Liver (tissue), 9 donors: ENCODE results near the gene KCNJ12. TPM values are rescaled to one million over a fixed set of nuclear protein-coding genes. Genes with fewer than 3 reads are reported as not detected.
"Not testable (repeated sequence)": the region's sequence is repeated elsewhere in the genome, so short reads cannot be mapped to it uniquely, and the experiment has no call there.

Experiments
- DNase-seq: peaks from one replicate; pipeline ENCODE4 v3.0.0-alpha.2; 2017; ENCODE audit warnings: low spot score
- H3K27ac ChIP-seq, 2 donors: one replicate each; pipeline ENCODE4 v1.7.0; 2013; ENCODE audit warnings: inconsistent platforms in 2 of 2, low read length in 2 of 2, control low read depth in 1 of 2, low read depth in 1 of 2, mild to moderate bottlenecking in 1 of 2
- H3K27me3 ChIP-seq, 4 donors: one replicate each; pipeline versions ENCODE4 v1.6.1 to v1.7.0; 2013; ENCODE audit warnings: low read length in 3 of 4, inconsistent platforms in 1 of 4, mild to moderate bottlenecking in 1 of 4, moderate library complexity in 1 of 4; ENCODE audit not compliant: control insufficient read depth in 4 of 4, insufficient read depth in 4 of 4
- H3K36me3 ChIP-seq, 4 donors: one replicate each; pipeline versions ENCODE4 v1.6.1 to v1.7.0; 2013; ENCODE audit warnings: low read length in 3 of 4, mild to moderate bottlenecking in 3 of 4, low read depth in 1 of 4, moderate library complexity in 1 of 4; ENCODE audit not compliant: control insufficient read depth in 4 of 4, insufficient read depth in 3 of 4
- H3K4me1 ChIP-seq, 4 donors: one replicate each; pipeline versions ENCODE4 v1.6.1 to v1.7.0; 2013; ENCODE audit warnings: low read length in 3 of 4, mild to moderate bottlenecking in 3 of 4, moderate library complexity in 1 of 4; ENCODE audit not compliant: control insufficient read depth in 4 of 4, insufficient read depth in 4 of 4
- H3K4me3 ChIP-seq, 3 donors: one replicate each; pipeline versions ENCODE4 v1.6.1 to v1.7.0; 2013; ENCODE audit warnings: low read length in 3 of 3, control low read depth in 1 of 3, low read depth in 1 of 3, mild to moderate bottlenecking in 1 of 3
- H3K9ac ChIP-seq, 2 donors: one replicate each; pipeline ENCODE4 v1.7.0; 2013; ENCODE audit warnings: low read length in 2 of 2, mild to moderate bottlenecking in 2 of 2, moderate library complexity in 2 of 2, control low read depth in 1 of 2, low read depth in 1 of 2
- H3K9me3 ChIP-seq, 4 donors: one replicate each; pipeline versions ENCODE4 v1.6.1 to v1.7.0; 2013; ENCODE audit warnings: low read length in 3 of 4; ENCODE audit not compliant: control insufficient read depth in 4 of 4
- EGR1 ChIP-seq, 2 donors: IDR thresholded peaks; 2 replicates each; pipeline ENCODE4 v1.6.1; 2016 to 2018; ENCODE audit warnings: antibody characterized with exemption in 2 of 2, low read depth in 2 of 2
- FOXA1 ChIP-seq: IDR thresholded peaks from 2 replicates; pipeline ENCODE4 v1.6.1; 2016; ENCODE audit warnings: antibody characterized with exemption
- FOXA2 ChIP-seq: IDR thresholded peaks from 2 replicates; pipeline ENCODE4 v1.6.1; 2016; ENCODE audit warnings: antibody characterized with exemption
- GABPA ChIP-seq, 2 donors: IDR thresholded peaks in 1 of 2; conservative IDR thresholded peaks in 1 of 2; 2 replicates each; pipeline ENCODE4 v1.6.1; 2016; ENCODE audit warnings: antibody characterized with exemption in 2 of 2, mild to moderate bottlenecking in 1 of 2, moderate library complexity in 1 of 2
- JUND ChIP-seq, 2 donors: IDR thresholded peaks; 2 replicates each; pipeline ENCODE4 v1.6.1; 2016; ENCODE audit warnings: antibody characterized with exemption in 2 of 2
- NR2F2 ChIP-seq: IDR thresholded peaks from 2 replicates; pipeline ENCODE4 v1.6.1; 2016; ENCODE audit warnings: antibody characterized with exemption
- RAD21 ChIP-seq, 2 donors: IDR thresholded peaks; 2 replicates each; pipeline ENCODE4 v1.6.1; 2016; ENCODE audit warnings: antibody characterized with exemption in 2 of 2, mild to moderate bottlenecking in 2 of 2
- RXRA ChIP-seq, 2 donors: IDR thresholded peaks; 2 replicates each; pipeline ENCODE4 v1.6.1; 2017 to 2018; ENCODE audit warnings: antibody characterized with exemption in 2 of 2, mild to moderate bottlenecking in 1 of 2
- SP1 ChIP-seq: IDR thresholded peaks from 2 replicates; pipeline ENCODE4 v1.6.1; 2018; ENCODE audit warnings: antibody characterized with exemption, mild to moderate bottlenecking
- TAF1 ChIP-seq: conservative IDR thresholded peaks from 2 replicates; pipeline ENCODE4 v1.6.1; 2016; ENCODE audit warnings: antibody characterized with exemption, mild to moderate bottlenecking
- YY1 ChIP-seq: IDR thresholded peaks from 2 replicates; pipeline ENCODE4 v1.6.1; 2016; ENCODE audit warnings: antibody characterized with exemption, mild to moderate bottlenecking
- WGBS: extraction: QIAGEN DNeasy Blood & Tissue Kit; methylation state at CpG from one replicate; pipeline ENCODE4 v1.1.7; 2013; 5-methylcytosine and 5-hydroxymethylcytosine counted together
- polyA plus RNA-seq, 2 donors: library from polyadenylated mRNA; stranded (reverse) in 1 of 2; unstranded in 1 of 2; fragments of 200-250 nt in 1 of 2; fragments of >200 nt in 1 of 2; fragmentation: Nextera tagmentation in 1 of 2; extraction: Ambion mirVana in 1 of 2; gene quantifications; one replicate each; pipeline versions ENCODE4 v1.2.1 to v1.2.3, GENCODE V29; 2013 to 2015
- total RNA-seq, 2 donors: library from RNA; depleted of rRNA; stranded (reverse); fragments of >200 nt; gene quantifications; one replicate each; pipeline ENCODE4 v1.2.3, GENCODE V29; 2014
- TF ChIP-seq, protein P1 (sequence below): fragments of 150-350 bp; IDR thresholded peaks from 2 replicates; pipeline ENCODE4 v1.5.1; 2017; ENCODE audit warnings: improper control_type of control experiment, low read depth, low read length; ENCODE audit not compliant: missing input control
- TF ChIP-seq, protein P2 (sequence below): IDR thresholded peaks from 2 replicates; pipeline ENCODE4 v1.6.1; 2016; ENCODE audit warnings: antibody characterized with exemption
- donor health status: healthy.
- donor health status: healthy.
- donor health status: healthy.
- donor health status: healthy.
- donor health status: healthy.

KCNJ12 gene
- total and polyA plus RNA-seq, 4 donors = 0.25 to 0.67 (median 0.38) TPM

DNA sequence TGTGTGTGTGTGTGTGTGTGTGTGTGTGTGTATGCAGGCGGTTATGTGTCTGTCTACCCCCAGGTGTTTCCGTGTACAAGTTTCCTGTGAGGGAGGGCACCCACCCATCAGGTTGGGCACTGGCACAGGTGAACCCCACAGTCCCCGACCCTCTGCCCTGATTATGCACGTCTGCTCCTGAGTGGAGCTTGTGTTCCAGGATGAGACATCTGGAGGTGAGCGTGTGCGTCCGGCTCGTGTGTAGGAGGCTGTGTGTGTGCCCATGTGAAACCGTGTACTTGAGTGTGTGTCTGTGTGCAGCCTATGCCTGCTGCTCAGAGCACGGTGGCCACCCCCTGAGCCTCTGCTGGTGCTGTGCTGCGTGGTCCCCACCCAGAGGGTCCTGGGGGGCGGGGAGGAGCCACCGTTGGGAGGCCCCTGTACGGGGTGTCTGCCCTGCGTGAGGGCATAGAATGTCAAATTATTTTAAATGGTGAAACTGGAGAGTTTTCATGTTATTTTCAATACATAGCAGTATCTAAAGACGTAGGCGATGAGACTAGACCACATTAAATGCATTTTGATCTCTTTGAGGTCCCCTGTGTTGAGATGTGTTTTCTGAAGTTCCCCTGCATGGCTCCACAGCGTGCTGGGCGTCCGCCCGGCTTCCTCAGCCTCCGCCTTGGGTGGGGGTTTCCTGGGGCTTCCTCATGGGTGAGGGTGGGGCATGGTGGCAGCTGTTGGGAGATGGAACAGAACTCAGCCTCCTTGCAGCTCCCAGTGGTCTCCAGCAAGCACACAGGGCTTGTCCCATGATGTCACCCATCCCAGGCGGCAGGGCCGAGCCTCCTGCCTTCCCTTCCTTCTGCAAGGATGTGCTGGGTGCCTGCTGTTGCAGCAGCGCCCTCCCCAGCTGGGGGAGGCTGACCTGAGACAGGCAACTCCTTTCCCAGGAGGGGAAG is 43.4 kb downstream of the KCNJ12 start (continued):
- TF ChIP-seq, protein P1, sequence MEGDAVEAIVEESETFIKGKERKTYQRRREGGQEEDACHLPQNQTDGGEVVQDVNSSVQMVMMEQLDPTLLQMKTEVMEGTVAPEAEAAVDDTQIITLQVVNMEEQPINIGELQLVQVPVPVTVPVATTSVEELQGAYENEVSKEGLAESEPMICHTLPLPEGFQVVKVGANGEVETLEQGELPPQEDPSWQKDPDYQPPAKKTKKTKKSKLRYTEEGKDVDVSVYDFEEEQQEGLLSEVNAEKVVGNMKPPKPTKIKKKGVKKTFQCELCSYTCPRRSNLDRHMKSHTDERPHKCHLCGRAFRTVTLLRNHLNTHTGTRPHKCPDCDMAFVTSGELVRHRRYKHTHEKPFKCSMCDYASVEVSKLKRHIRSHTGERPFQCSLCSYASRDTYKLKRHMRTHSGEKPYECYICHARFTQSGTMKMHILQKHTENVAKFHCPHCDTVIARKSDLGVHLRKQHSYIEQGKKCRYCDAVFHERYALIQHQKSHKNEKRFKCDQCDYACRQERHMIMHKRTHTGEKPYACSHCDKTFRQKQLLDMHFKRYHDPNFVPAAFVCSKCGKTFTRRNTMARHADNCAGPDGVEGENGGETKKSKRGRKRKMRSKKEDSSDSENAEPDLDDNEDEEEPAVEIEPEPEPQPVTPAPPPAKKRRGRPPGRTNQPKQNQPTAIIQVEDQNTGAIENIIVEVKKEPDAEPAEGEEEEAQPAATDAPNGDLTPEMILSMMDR = no peak
- TF ChIP-seq NR2F2 (no peak), SP1 (no peak), EGR1 (IDR thresholded peaks at IDR 0.05; ENCODE audit: low read depth in 2 of 2) (no peak), TAF1 (no peak), GABPA (IDR thresholded peaks at IDR 0.05 in 1 of 2, conservative IDR thresholded peaks at IDR 0.05 in 1 of 2) (no peak), FOXA2 (no peak), RXRA (IDR thresholded peaks at IDR 0.05) (no peak), RAD21 (IDR thresholded peaks at IDR 0.05) (no peak), YY1 (no peak), JUND (IDR thresholded peaks at IDR 0.05) (no peak), FOXA1 (no peak)
- TF ChIP-seq, protein P2, sequence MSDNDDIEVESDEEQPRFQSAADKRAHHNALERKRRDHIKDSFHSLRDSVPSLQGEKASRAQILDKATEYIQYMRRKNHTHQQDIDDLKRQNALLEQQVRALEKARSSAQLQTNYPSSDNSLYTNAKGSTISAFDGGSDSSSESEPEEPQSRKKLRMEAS = no peak

DNA sequence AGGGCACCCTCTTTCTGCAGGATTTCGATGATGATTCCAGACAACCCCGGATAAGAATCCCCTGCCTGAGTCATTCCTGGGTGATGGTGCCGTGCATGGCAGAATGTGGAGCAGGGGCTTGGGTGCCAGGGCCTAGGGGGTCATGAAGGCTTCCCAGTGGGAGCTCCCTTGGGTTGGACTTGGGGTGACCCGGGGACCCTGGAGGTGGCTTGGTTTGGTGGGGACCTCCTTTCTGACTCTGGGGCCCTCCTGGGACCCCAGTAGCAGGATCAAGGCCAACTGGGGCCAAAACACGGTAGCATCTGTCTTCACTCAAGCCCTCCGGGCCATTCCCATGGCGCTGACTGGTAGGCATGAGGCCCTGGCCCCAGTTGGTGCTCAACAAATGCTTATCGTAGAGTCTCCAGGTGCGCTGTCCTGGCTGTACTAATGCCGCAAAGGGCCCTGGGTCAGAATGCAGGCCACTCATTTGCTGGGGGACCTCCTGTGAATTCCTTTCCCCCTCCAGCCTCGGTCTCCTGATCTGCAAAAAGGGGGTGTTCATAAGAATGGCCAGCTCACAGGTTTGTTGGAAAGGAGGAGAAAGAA is 44.4 kb downstream of the KCNJ12 start:
- not testable (repeated sequence) for H3K4me1 ChIP-seq, H3K9me3 ChIP-seq, H3K4me3 ChIP-seq, H3K27me3 ChIP-seq, DNase-seq, H3K9ac ChIP-seq, H3K27ac ChIP-seq, H3K36me3 ChIP-seq
- 76% methylated on average over 11 of the region's 11 CpGs for whole genome bisulfite sequencing

DNA sequence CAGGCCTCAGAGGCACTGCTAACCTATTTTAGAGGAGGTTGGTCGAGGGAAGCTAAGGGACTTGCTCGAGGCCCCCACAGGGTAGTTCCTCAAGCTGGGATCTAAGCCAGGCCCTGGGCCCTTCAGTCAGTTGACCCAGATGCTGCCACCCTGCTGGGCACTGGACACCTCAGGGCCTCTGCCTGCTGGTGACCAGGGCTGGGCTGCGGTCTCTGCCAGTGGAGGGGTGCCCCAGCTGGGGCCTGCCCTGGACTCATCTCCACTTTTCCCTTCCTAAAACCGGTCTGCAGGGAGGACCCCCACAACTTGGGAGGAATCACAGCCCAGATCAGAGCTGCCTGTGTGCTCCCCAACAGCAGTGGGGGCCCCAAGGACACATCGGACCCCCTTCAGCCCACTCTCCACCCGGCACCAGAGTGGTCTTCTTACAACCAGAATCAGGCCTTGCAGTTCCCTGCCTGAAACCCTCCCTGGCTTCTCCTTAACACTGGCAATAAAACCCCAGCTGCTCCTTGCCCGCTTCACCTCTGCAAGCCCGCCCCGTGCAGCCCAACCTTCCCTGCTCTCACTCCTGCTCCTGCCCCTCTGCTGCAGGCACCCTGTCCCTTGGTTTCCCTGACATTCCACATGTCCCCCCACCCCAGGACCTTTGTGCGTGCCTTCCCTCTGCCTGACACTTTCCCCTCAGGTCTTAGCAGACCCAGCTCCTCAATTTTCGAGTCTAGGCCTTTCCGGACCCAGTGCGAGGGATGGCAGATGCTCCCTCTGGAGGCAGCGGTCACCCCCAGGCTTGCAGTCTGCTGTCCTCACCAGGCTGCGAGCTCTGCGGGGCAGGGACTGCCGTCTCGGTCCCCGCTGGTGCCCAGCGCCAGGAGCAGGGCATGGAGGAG is 45.5 kb downstream of the KCNJ12 start:
- not testable (repeated sequence) for H3K36me3 ChIP-seq, H3K4me3 ChIP-seq, H3K9me3 ChIP-seq, H3K4me1 ChIP-seq, H3K27me3 ChIP-seq, H3K9ac ChIP-seq, DNase-seq, H3K27ac ChIP-seq
- 82% methylated on average over 20 of the region's 20 CpGs for WGBS

DNA sequence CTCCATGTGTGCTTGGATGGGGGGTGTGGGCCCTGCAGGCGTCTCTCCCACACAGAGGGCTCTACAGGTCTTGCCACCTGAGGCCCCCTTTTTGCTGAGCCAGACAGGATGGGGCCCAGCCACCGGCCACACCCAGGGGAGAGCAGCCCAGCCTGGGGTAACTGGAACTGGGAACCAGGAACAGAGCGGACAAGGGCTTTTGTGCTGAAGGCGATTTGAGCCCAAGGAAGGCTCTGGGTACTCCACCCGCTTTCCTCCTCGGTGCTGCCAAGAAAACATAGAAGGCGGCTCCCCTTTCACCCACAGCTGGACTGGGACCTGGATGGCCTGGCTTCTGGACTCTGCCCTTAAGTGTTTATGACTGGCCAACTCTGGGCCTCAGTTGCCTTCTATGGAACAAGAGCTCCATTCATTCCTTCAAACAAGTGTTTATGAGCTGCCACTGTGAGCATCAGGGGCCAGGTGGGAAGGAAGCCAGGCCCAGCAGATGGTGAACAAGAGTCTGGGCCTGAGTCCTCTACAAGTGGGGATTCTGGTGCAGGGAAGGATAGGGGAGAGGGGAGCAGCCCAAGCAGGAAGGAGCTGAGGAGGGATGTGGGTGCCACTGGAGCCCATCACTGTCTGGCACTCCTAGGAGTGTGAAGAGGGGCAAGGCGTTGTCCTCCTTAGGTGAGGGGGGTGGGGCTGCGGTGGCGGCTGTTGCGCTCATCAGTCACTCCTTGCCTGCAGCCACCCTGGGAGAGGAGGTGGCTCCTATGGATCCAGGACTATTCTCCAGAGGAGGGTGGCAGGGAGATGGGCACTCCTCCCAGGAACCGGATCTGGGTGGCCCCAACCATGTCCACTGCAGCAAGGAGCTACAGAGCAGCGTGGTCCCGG is 46.4 kb downstream of the KCNJ12 start:
- H3K27me3 ChIP-seq, H3K4me1 ChIP-seq, H3K27ac ChIP-seq, H3K9me3 ChIP-seq, H3K4me3 ChIP-seq, DNase-seq, H3K36me3 ChIP-seq, H3K9ac ChIP-seq: not testable (repeated sequence)
- 74% methylated on average over 11 of the region's 14 CpGs for WGBS

DNA sequence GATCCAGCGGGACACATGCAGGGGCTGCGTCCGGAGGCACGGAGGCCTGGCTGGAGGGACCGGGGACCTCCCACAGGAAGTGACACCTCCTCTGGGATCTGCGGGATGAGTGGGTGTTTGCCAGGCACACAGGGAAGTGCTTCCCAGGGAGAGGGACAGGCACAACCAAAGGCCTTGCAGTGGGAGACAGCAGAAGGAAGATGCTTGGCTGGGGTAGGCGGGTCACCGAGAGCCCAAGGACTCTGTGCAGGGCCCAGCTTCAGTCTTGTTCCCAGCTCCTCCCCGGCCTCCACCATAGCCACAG is 47.0 kb downstream of the KCNJ12 start:
- not testable (repeated sequence) for H3K36me3 ChIP-seq, H3K4me3 ChIP-seq, H3K27ac ChIP-seq, H3K9ac ChIP-seq, H3K4me1 ChIP-seq, DNase-seq, H3K9me3 ChIP-seq, H3K27me3 ChIP-seq
- 69% methylated on average over 9 of the region's 9 CpGs for WGBS

DNA sequence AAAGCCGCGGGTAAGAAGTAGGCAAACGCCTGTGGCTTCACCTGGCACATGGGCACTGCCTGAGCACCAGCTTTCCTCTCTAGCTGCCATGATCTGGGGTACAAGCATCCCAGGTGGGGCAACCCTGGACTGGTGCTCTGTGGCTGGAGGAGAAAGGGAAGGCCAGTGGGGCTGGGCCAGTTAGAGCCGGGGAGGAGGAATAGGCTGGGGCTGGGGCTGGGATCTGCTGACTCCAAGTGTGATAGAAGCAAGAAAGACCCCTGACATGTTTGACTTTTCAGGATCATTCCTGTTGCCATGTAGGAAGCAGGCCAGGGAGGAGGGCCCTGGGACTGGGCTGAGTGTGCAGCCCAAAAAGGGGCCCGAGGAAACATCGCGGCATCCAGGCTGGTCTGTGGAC is 48.5 kb downstream of the KCNJ12 start:
- not testable (repeated sequence) for H3K36me3 ChIP-seq, H3K27me3 ChIP-seq, H3K4me1 ChIP-seq, H3K27ac ChIP-seq, DNase-seq, H3K4me3 ChIP-seq, H3K9me3 ChIP-seq, H3K9ac ChIP-seq
- WGBS = 90% methylated on average over 7 of the region's 7 CpGs
